CD4-positive, CD25-positive, alpha-beta regulatory T cell (primary cell): ENCODE data around the gene PDE4D. TPM values are rescaled to one million over a fixed set of nuclear protein-coding genes. Genes with fewer than 3 reads are reported as not detected.

Experiments used
- ATAC-seq, 2 donors: fragments of 150-1000 bp; cut with Tn5 transposase; one replicate each; pipeline ENCODE4 v1.10.0; 2021; ENCODE audit warnings: low read depth in 2 of 2, moderate number of reproducible peaks in 2 of 2, moderate library complexity in 1 of 2
- DNase-seq, 3 donors: peaks; one replicate each; pipeline versions ENCODE4 v3.0.0 to v3.0.0-alpha.2; 2012 to 2022; ENCODE audit warnings: mixed read lengths in 1 of 3
- H3K27ac ChIP-seq: one replicate; pipeline ENCODE4 v1.7.0; 2013; ENCODE audit warnings: mild to moderate bottlenecking, low read length; ENCODE audit not compliant: insufficient read depth, poor library complexity, severe bottlenecking
- H3K27me3 ChIP-seq: one replicate; pipeline ENCODE4 v1.7.0; 2013; ENCODE audit warnings: low read length; ENCODE audit not compliant: control insufficient read depth, insufficient read depth
- H3K36me3 ChIP-seq: one replicate; pipeline ENCODE4 v1.7.0; 2013; ENCODE audit warnings: mild to moderate bottlenecking, low read length, moderate library complexity; ENCODE audit not compliant: control insufficient read depth, insufficient read depth
- H3K4me1 ChIP-seq: 2 replicates; pipeline ENCODE4 v1.7.0; 2013; ENCODE audit warnings: mild to moderate bottlenecking, low read length; ENCODE audit not compliant: insufficient read depth, control insufficient read depth, poor library complexity, severe bottlenecking
- H3K4me3 ChIP-seq: one replicate; pipeline ENCODE4 v1.7.0; 2013; ENCODE audit warnings: low read depth, mild to moderate bottlenecking, low read length, moderate library complexity
- H3K9me3 ChIP-seq, 2 experiments: 1 replicate in 1 of 2; 2 replicates in 1 of 2; pipeline ENCODE4 v1.7.0; 2013; ENCODE audit warnings: low read length in 2 of 2, mild to moderate bottlenecking in 1 of 2, moderate library complexity in 1 of 2; ENCODE audit not compliant: control insufficient read depth in 2 of 2
- H3K27ac Mint-ChIP-seq, 3 donors: one replicate each; pipeline ENCODE4 v1.8.0; 2020 to 2022; ENCODE audit warnings: mild to moderate bottlenecking in 3 of 3, mixed read lengths in 3 of 3, moderate library complexity in 2 of 3
- H3K27me3 Mint-ChIP-seq: one replicate; pipeline ENCODE4 v1.8.0; 2022; ENCODE audit warnings: mild to moderate bottlenecking, mixed read lengths
- H3K36me3 Mint-ChIP-seq: one replicate; pipeline ENCODE4 v1.8.0; 2020; ENCODE audit warnings: mixed read lengths
- H3K4me1 Mint-ChIP-seq, 4 donors: one replicate each; pipeline ENCODE4 v1.8.0; 2020 to 2022; ENCODE audit warnings: mixed read lengths in 4 of 4, mild to moderate bottlenecking in 1 of 4
- H3K4me3 Mint-ChIP-seq, 4 donors: one replicate each; pipeline ENCODE4 v1.8.0; 2020 to 2022; ENCODE audit warnings: mild to moderate bottlenecking in 4 of 4, mixed read lengths in 4 of 4, moderate library complexity in 3 of 4
- H3K9me3 Mint-ChIP-seq, 7 donors: one replicate each; pipeline ENCODE4 v1.8.0; 2020 to 2022; ENCODE audit warnings: mixed read lengths in 7 of 7, mild to moderate bottlenecking in 3 of 7, moderate library complexity in 2 of 7
- polyA plus RNA-seq, 4 donors: library from polyadenylated mRNA; unstranded; fragments of 300-500 nt; fragmentation: Illumina TruSeq; gene quantifications; one replicate each; pipeline ENCODE4 v1.2.3, GENCODE V29; 2021
- total RNA-seq: library from RNA; stranded (reverse); gene quantifications from one replicate; pipeline ENCODE4 v1.2.3, GENCODE V29; 2022

Gene PDE4D
- total and polyA plus RNA-seq, 5 donors from 2014 or later: 2.1 to 39.9 (median 4.8) TPM

DNA sequence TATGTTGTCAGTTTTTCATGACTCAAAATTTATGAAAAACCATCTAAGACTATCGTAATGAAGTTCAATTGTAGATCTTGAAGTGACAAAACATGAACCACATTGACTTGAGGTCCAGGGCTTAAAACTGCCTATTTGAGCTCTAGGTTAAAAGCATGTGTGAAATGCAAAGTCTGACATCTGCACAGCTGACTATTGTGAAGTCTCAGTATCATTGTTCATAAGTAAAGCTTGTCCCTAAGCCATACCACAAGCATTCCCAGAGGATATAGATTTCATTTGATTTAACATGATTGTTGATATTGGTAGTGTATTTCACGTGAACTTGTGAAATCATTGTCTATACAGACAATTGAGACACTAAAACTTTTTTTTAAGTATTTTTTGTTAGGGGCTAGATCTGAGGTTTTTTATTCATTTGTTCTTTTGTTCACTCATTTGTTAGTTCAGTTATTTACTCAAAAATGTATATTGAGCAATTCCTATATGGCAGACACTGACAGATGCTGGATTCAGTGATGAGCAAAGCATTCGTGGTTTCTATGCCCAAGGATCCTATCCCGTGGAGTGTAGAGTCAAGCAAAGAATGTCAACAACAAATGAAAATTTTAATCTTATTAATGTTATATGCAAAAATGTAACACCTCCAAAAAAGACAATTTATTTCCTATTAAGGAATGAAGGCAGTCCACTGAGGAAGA lies 825.4 kb downstream of the PDE4D start:
- H3K27ac ChIP-seq: no peak overlapping the region
- H3K9me3 ChIP-seq: no peaks in the 10 kb centered on the region
- DNase-seq: no peak
- Mint-ChIP-seq H3K4me3 (no peak overlapping the region), H3K36me3 (no peaks in the 10 kb centered on the region), H3K9me3 (peaks cover 0 to 3% (median 0%) of the 10 kb centered on the region in 7 donors), H3K27me3 (peaks cover 2% of the 10 kb centered on the region), H3K27ac (no peak overlapping the region), H3K4me1 (peaks cover 0 to 2% (median 0%) of the 10 kb centered on the region in 4 donors)
- no peak for ATAC-seq
- H3K4me3 ChIP-seq: no peak overlapping the region
- no peaks in the 10 kb centered on the region for H3K36me3 ChIP-seq
- H3K27me3 ChIP-seq: no peaks in the 10 kb centered on the region
- H3K4me1 ChIP-seq: no peaks in the 10 kb centered on the region

DNA sequence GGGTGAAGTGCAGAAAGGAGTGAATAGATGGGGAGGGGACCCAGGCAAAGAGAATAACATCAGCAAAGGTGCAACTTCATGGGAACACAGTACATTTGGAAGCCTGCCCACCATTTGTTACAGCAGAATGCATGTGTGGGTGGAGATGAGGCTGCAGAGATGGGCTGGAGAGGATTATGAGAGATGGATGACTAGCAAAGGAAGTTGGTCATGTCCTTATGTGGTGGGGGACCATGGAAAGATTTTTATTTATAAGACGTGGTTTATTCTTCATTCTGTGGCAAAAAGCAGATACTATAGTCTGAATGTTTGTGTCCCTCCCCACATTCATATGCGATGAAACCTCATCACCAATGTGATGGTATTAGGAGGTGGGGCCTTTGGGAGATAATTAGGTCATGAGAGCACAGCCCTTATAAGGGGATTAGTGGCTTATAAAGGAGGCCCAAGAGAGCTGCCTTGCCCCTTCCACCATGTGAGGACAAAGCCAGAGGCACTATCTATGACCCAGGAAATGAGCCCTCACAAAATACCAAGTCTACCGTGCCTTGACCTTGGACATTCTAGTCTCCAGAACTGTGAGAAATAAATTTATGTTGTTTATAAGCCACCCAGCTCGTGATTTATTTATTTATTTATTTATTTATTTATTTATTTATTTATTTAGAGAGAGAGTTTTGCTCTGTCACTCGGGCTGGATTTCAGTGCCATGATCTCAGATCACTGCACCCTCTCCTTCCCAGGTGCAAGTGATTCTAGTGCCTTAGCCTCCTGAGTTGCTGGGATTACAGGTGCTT lies 827.0 kb downstream of the PDE4D start:
- Histone ChIP-seq H3K9me3 (no peaks in the 10 kb centered on the region), H3K27me3 (no peaks in the 10 kb centered on the region), H3K4me3 (no peak overlapping the region), H3K4me1 (no peaks in the 10 kb centered on the region), H3K36me3 (no peaks in the 10 kb centered on the region), H3K27ac (no peak overlapping the region)
- ATAC-seq: no peak
- Mint-ChIP-seq H3K27ac (no peak overlapping the region), H3K9me3 (peaks cover 0 to 3% (median 0%) of the 10 kb centered on the region in 7 donors), H3K4me1 (peaks cover 0 to 2% (median 0%) of the 10 kb centered on the region in 4 donors), H3K36me3 (no peaks in the 10 kb centered on the region), H3K4me3 (no peak overlapping the region), H3K27me3 (no peaks in the 10 kb centered on the region)
- DNase-seq: no peak

DNA sequence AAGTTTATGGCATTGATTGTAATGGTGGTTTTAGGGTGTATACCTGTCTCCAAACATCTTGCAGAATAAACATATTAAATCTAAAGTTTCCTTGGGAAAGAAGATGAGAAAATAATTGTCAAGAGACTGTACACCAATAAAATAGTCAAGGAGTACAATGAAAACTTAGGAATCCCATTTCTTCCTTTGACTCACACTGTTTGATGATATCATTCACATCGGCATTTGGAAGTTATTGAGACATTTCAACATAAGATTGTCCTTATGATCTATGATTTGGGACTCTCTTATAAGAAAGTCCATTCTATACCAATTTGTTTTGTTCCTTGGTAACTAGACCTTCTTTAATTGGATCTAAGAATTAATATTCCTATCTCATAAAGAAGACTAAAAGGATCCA lies 828.0 kb downstream of the PDE4D start:
- Histone ChIP-seq H3K4me1 (no peaks in the 10 kb centered on the region), H3K36me3 (no peaks in the 10 kb centered on the region), H3K27ac (no peak overlapping the region), H3K27me3 (no peaks in the 10 kb centered on the region), H3K4me3 (no peak overlapping the region), H3K9me3 (no peaks in the 10 kb centered on the region)
- H3K36me3 Mint-ChIP-seq: no peaks in the 10 kb centered on the region
- no peak for DNase-seq
- no peaks in the 10 kb centered on the region for H3K27me3 Mint-ChIP-seq
- no peak for ATAC-seq
- peaks cover 0 to 2% (median 0%) of the 10 kb centered on the region in 4 donors for H3K4me1 Mint-ChIP-seq
- no peak overlapping the region for H3K4me3 Mint-ChIP-seq
- H3K27ac Mint-ChIP-seq: no peak overlapping the region
- H3K9me3 Mint-ChIP-seq: peaks cover 0 to 3% (median 0%) of the 10 kb centered on the region in 7 donors

DNA sequence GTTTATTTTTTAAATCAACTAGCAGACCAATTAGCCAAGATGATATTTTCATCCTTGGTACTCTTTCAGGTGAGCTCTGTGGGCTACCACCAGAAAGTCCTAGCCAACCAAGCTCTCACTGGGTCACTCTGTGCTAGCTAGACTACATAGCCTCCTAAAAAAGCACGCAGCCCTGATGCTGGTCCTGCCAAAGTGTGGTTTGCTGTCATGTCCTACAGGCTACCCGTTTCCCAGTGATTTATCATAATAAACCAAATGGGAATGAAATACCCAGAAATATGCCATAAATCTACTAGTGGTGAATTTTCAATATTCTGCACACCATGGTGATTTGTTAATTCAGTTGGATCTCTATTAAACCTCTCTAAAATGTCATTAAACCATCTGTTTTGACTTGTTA lies 829.2 kb downstream of the PDE4D start:
- Histone ChIP-seq H3K9me3 (no peaks in the 10 kb centered on the region), H3K27ac (no peak overlapping the region), H3K36me3 (no peaks in the 10 kb centered on the region), H3K4me3 (no peak overlapping the region), H3K27me3 (no peaks in the 10 kb centered on the region), H3K4me1 (no peaks in the 10 kb centered on the region)
- no peak overlapping the region for H3K4me3 Mint-ChIP-seq
- no peak overlapping the region for H3K27ac Mint-ChIP-seq
- DNase-seq (no peak), ATAC-seq (no peak)
- H3K4me1 Mint-ChIP-seq: peaks cover 0 to 2% (median 0%) of the 10 kb centered on the region in 4 donors
- no peaks in the 10 kb centered on the region for H3K27me3 Mint-ChIP-seq
- H3K36me3 Mint-ChIP-seq: no peaks in the 10 kb centered on the region
- H3K9me3 Mint-ChIP-seq: peaks cover 0 to 3% (median 0%) of the 10 kb centered on the region in 7 donors

DNA sequence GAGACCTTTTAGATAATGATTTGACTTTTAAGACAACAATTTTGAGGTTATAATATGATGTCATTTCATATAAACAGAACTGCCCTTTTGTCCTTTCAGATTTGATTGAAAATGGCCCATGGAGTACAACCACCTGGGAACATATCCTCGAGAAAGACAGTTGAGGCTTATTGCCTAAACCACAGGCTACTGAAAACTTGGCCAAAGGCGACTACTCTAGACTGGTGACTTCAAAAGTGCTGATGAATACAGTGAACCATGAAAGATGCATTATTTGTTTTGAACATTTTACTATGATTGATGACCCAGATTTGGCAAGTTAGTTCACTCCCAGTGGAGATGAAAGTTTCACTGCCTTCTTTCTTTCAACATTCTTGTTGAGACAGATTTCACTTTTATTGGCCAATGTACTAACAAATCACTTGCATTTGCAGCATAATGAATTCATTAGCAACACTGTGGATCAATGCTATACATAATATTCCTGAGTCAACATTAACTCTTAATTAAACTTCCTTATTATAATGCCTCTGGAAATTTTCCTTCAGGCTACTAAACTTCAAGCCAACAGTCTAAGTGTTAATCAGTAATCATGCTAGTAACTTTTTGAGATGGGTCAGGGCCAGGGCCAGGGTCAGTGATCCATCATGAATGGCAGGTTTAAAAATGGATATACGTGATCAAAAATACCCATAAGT lies 830.4 kb downstream of the PDE4D start:
- Histone ChIP-seq H3K27ac (no peak overlapping the region), H3K4me1 (no peaks in the 10 kb centered on the region), H3K27me3 (no peaks in the 10 kb centered on the region), H3K9me3 (no peaks in the 10 kb centered on the region), H3K36me3 (no peaks in the 10 kb centered on the region), H3K4me3 (no peak overlapping the region)
- no peak overlapping the region for H3K4me3 Mint-ChIP-seq
- H3K27me3 Mint-ChIP-seq: no peaks in the 10 kb centered on the region
- DNase-seq: no peak
- peaks cover 0 to 2% (median 0%) of the 10 kb centered on the region in 4 donors for H3K4me1 Mint-ChIP-seq
- peaks cover 0 to 3% (median 0%) of the 10 kb centered on the region in 7 donors for H3K9me3 Mint-ChIP-seq
- no peaks in the 10 kb centered on the region for H3K36me3 Mint-ChIP-seq
- ATAC-seq: no peak
- H3K27ac Mint-ChIP-seq: no peak overlapping the region

DNA sequence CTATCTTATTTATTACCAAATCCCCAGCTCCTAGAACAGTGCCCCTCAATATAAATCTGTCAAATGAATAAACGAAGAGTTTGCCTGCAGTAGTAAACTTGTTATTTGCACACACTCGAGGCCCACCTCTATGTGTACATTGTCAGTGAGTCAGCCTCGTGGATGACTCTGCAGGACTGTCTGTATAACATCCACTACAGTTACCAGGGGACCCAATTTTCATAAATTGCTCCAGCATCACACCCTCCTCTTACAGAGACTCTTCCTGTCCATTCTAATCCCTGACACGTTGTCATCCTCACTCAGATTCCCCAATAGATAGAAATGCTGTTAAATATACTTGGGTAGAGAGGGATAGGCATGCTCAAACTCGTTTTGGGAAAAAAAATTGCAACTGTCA lies 832.1 kb downstream of the PDE4D start:
- Mint-ChIP-seq H3K4me3 (no peak overlapping the region), H3K9me3 (peaks cover 0 to 3% (median 0%) of the 10 kb centered on the region in 7 donors), H3K27ac (no peak overlapping the region), H3K27me3 (no peaks in the 10 kb centered on the region), H3K36me3 (no peaks in the 10 kb centered on the region), H3K4me1 (no peaks in the 10 kb centered on the region)
- Histone ChIP-seq H3K4me1 (no peaks in the 10 kb centered on the region), H3K27me3 (no peaks in the 10 kb centered on the region), H3K4me3 (no peak overlapping the region), H3K36me3 (no peaks in the 10 kb centered on the region), H3K27ac (no peak overlapping the region), H3K9me3 (no peaks in the 10 kb centered on the region)
- DNase-seq: no peak
- no peak for ATAC-seq

DNA sequence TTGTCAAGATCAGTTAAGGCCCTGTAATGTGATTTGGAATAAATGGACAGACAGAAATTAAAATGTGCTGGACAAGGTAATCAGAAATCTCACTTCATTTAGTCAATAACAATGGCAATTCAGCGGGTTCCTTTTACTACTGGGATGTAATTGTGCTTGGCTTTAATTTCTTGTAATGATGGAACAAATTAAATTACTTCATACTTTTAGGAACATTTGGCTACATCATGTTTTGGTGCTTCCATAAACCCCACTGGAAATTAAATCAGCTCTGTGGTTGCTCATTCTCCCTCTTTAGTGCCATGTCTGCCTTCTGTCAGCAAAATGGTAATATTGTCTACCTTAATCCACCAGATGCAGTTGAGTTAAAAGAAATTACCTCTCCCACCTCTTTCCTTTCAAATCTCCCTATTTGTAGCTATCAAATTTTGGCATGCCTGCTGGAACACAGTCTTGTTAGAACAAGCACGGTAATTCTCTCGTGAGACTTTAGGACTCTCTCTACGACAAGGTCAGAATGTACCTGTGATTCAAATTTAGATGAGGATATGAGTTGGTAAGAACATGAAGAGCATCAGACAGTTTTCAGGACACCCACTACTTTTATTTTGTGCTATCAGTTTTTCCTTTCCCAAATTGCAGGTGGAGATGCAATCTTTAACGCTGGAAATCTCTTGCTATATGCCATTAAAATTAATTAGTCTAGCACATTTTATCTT lies 834.4 kb downstream of the PDE4D start:
- Mint-ChIP-seq H3K27me3 (no peaks in the 10 kb centered on the region), H3K9me3 (no peaks in the 10 kb centered on the region), H3K4me1 (no peaks in the 10 kb centered on the region), H3K27ac (no peak overlapping the region), H3K4me3 (no peak overlapping the region), H3K36me3 (no peaks in the 10 kb centered on the region)
- Histone ChIP-seq H3K36me3 (no peaks in the 10 kb centered on the region), H3K27ac (no peak overlapping the region), H3K27me3 (no peaks in the 10 kb centered on the region), H3K4me1 (no peaks in the 10 kb centered on the region), H3K9me3 (no peaks in the 10 kb centered on the region), H3K4me3 (no peak overlapping the region)
- ATAC-seq (no peak), DNase-seq (no peak)
